HepG2 (cell line): ENCODE data around the gene ZBTB34. TPM values are rescaled to one million over a fixed set of nuclear protein-coding genes. Genes with fewer than 3 reads are reported as not detected.
A peak's percentile ranks its signal among the peaks of the same experiment; 100 is the strongest.

Experiments used
- ASH2L ChIP-seq: fragments of 300-600, 200-600 bp; sonication (generic); IDR thresholded peaks from 2 replicates; pipeline ENCODE4 v1.7.0; 2017; ENCODE audit warnings: low read depth, mild to moderate bottlenecking, moderate library complexity, mixed read lengths, low read length; ENCODE audit not compliant: insufficient read length
- BRD4 ChIP-seq: sonication (generic); formaldehyde crosslinking; IDR thresholded peaks from 2 replicates; pipeline ENCODE4 v1.4.0; 2020; ENCODE audit warnings: missing genetic modification reagents
- CCDC6 ChIP-seq: sonication (generic); formaldehyde crosslinking; IDR thresholded peaks from 2 replicates; pipeline ENCODE4 v1.8.1; 2022; ENCODE audit warnings: mild to moderate bottlenecking, missing genetic modification reagents, moderate library complexity
- FOSL1 ChIP-seq: sonication (generic); formaldehyde crosslinking; IDR thresholded peaks from 2 replicates; pipeline ENCODE4 v1.9.0; 2021; ENCODE audit warnings: missing genetic modification reagents, borderline replicate concordance
- FOXK1 ChIP-seq: sonication (generic); formaldehyde crosslinking; IDR thresholded peaks from 2 replicates; pipeline ENCODE4 v1.4.0; 2020; ENCODE audit warnings: low read depth, missing genetic modification reagents, borderline replicate concordance
- MEIS1 ChIP-seq: sonication (generic); formaldehyde crosslinking; IDR thresholded peaks from 2 replicates; pipeline ENCODE4 v1.9.0; 2021; ENCODE audit warnings: mild to moderate bottlenecking, missing genetic modification reagents, moderate library complexity, borderline replicate concordance
- MTA1 ChIP-seq: sonication (generic); formaldehyde crosslinking; IDR thresholded peaks from 2 replicates; pipeline ENCODE4 v1.4.0; 2020; ENCODE audit warnings: missing genetic modification reagents, mild to moderate bottlenecking, borderline replicate concordance
- POGZ ChIP-seq: sonication (generic); formaldehyde crosslinking; IDR thresholded peaks from 2 replicates; pipeline ENCODE4 v1.4.0; 2020; ENCODE audit warnings: mild to moderate bottlenecking, missing genetic modification reagents
- RAD51 ChIP-seq: fragments of 450-650 bp; IDR thresholded peaks from 2 replicates; pipeline ENCODE4 v1.6.1; 2016; ENCODE audit warnings: borderline replicate concordance
- SIN3A ChIP-seq: IDR thresholded peaks from 2 replicates; pipeline ENCODE4 v1.6.1; 2011; ENCODE audit warnings: low read depth, mild to moderate bottlenecking, control low read depth, low read length, borderline replicate concordance
- SRSF1 ChIP-seq: fragments of 200-400 bp; formaldehyde crosslinking; optimal IDR thresholded peaks from 2 replicates; pipeline ENCODE3; 2017; ENCODE audit warnings: mild to moderate bottlenecking, low read depth, low read length, moderate library complexity
- TAF1 ChIP-seq: sonication (generic); formaldehyde crosslinking; IDR thresholded peaks from 2 replicates; pipeline ENCODE4 v1.4.0; 2020; ENCODE audit warnings: missing genetic modification reagents
- TCF12 ChIP-seq, 2 experiments: fragments of 450-650 bp in 1 of 2; sonication (generic) in 1 of 2; formaldehyde crosslinking in 1 of 2; IDR thresholded peaks; 2 replicates each; pipeline versions ENCODE4 v1.6.1 to v1.8.0; 2017 to 2022; ENCODE audit warnings: antibody characterized with exemption in 1 of 2, mild to moderate bottlenecking in 1 of 2, missing genetic modification reagents in 1 of 2, moderate library complexity in 1 of 2
- THAP11 ChIP-seq: IDR thresholded peaks from 2 replicates; pipeline ENCODE4 v1.6.1; 2016; ENCODE audit warnings: missing biosample characterization, missing genetic modification reagents
- WIZ ChIP-seq: sonication (generic); formaldehyde crosslinking; IDR thresholded peaks from 2 replicates; pipeline ENCODE4 v1.5.1; 2020; ENCODE audit warnings: mild to moderate bottlenecking, missing genetic modification reagents
- YY1 ChIP-seq: IDR thresholded peaks from 2 replicates; pipeline ENCODE4 v1.6.1; 2011; ENCODE audit warnings: low read length, low read depth, moderate library complexity, mild to moderate bottlenecking; ENCODE audit not compliant: insufficient read depth, insufficient replicate concordance
- ZNF121 ChIP-seq: sonication (generic); formaldehyde crosslinking; IDR thresholded peaks from 2 replicates; pipeline ENCODE4 v1.5.0; 2020; ENCODE audit warnings: mild to moderate bottlenecking, missing genetic modification reagents
- ZNF326 ChIP-seq: sonication (generic); formaldehyde crosslinking; IDR thresholded peaks from 2 replicates; pipeline ENCODE4 v1.4.0; 2020; ENCODE audit warnings: missing genetic modification reagents, borderline replicate concordance
- ZNF44 ChIP-seq: sonication (generic); formaldehyde crosslinking; IDR thresholded peaks from 2 replicates; pipeline ENCODE4 v1.5.1; 2020; ENCODE audit warnings: mild to moderate bottlenecking, missing genetic modification reagents
- ZSCAN9 ChIP-seq: IDR thresholded peaks from 2 replicates; pipeline ENCODE4 v1.6.1; 2016; ENCODE audit warnings: borderline replicate concordance
- polyA plus RNA-seq, 8 experiments: library from polyadenylated mRNA; depleted of rRNA in 3 of 8; stranded (reverse) in 7 of 8; unstranded in 1 of 8; fragments of >200 nt; fragmentation: Illumina TruSeq in 4 of 8; extraction: Trizol in 4 of 8; gene quantifications; 2 replicates each; pipeline versions ENCODE4 v1.2.1 to v1.2.3, GENCODE V29; 2011 to 2016; ENCODE audit warnings: low read depth in 4 of 8, missing spikeins in 1 of 8, mixed read lengths in 1 of 8; ENCODE audit not compliant: insufficient read depth in 1 of 8
- total RNA-seq, 5 experiments: library from RNA; depleted of rRNA; stranded (reverse); fragments of >200 nt; fragmentation: Illumina TruSeq; extraction: Trizol; gene quantifications; 2 replicates each; pipeline ENCODE4 v1.2.3, GENCODE V29; 2016; ENCODE audit warnings: low read depth in 1 of 5
- TF ChIP-seq, protein P1 (sequence below): sonication (generic); formaldehyde crosslinking; IDR thresholded peaks from 2 replicates; pipeline ENCODE4 v1.4.0; 2020; ENCODE audit warnings: missing genetic modification reagents
- TF ChIP-seq, protein P2 (sequence below): sonication (generic); formaldehyde crosslinking; IDR thresholded peaks from 2 replicates; pipeline ENCODE4 v1.8.1; 2023; ENCODE audit warnings: mild to moderate bottlenecking, missing genetic modification reagents
- TF ChIP-seq, protein P3 (sequence below): sonication (generic); formaldehyde crosslinking; IDR thresholded peaks from 2 replicates; pipeline ENCODE4 v1.5.0; 2020; ENCODE audit warnings: mild to moderate bottlenecking, missing genetic modification reagents, moderate library complexity

ZBTB34 gene
- total and polyA plus RNA-seq, 2 of the 13 experiments (the other 11 are each of a cell fraction or from before 2014, with no cell fraction given), result 5.9 to 8.7 TPM

DNA sequence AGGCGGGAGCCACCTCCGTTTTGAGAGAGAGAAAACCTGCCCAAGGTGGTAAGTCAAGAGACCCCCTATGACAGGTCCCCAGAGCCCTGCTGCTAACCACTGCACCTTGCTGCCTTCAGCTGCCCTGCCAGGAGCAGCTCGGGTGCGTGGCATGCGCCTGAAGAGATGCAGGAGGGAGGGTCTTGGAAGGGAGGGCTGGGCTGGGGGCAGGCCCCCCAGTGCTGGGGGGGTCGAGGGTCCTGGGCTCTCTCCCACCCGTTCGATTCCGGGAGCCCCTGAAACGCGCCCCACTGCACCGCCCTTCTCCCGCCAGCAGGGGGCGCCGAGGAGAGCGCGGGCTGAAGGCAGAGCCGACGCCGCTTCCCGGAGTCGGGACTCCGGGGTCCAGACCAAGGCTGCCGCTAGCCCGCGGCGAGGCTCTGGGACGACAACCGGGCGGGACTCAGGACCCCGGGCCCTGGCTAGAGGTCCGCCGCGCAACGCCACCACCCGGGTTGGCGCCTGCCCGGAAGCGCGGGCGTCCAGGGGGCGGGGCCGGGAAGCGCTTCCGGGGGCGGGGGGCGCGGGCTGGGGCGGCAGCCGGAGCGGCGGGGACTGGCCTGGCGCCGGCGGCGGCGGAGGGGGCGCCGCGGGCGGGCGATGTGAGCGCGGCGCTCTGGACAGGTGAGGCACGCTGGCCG lies at the start of gene ZBTB34 (continued):
- TF ChIP-seq, protein P1, sequence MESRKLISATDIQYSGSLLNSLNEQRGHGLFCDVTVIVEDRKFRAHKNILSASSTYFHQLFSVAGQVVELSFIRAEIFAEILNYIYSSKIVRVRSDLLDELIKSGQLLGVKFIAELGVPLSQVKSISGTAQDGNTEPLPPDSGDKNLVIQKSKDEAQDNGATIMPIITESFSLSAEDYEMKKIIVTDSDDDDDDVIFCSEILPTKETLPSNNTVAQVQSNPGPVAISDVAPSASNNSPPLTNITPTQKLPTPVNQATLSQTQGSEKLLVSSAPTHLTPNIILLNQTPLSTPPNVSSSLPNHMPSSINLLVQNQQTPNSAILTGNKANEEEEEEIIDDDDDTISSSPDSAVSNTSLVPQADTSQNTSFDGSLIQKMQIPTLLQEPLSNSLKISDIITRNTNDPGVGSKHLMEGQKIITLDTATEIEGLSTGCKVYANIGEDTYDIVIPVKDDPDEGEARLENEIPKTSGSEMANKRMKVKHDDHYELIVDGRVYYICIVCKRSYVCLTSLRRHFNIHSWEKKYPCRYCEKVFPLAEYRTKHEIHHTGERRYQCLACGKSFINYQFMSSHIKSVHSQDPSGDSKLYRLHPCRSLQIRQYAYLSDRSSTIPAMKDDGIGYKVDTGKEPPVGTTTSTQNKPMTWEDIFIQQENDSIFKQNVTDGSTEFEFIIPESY (CRISPR knock-in tag), result no peak
- TF ChIP-seq SIN3A, result no peak
- peak; percentile 63 for TF ChIP-seq POGZ (CRISPR knock-in tag)
- peak; percentile 74; the same call in 1 of the 2 replicates for TF ChIP-seq CCDC6 (CRISPR knock-in tag)
- peak; percentile 64 for TF ChIP-seq ASH2L
- no peak for TF ChIP-seq FOSL1 (CRISPR knock-in tag)
- TF ChIP-seq BRD4, result peak; percentile 58; the same call in 1 of the 2 replicates
- TF ChIP-seq TAF1 (CRISPR knock-in tag), result peak; percentile 55; the same call in 1 of the 2 replicates
- TF ChIP-seq YY1, result peak; percentile 67
- TF ChIP-seq, protein P2, sequence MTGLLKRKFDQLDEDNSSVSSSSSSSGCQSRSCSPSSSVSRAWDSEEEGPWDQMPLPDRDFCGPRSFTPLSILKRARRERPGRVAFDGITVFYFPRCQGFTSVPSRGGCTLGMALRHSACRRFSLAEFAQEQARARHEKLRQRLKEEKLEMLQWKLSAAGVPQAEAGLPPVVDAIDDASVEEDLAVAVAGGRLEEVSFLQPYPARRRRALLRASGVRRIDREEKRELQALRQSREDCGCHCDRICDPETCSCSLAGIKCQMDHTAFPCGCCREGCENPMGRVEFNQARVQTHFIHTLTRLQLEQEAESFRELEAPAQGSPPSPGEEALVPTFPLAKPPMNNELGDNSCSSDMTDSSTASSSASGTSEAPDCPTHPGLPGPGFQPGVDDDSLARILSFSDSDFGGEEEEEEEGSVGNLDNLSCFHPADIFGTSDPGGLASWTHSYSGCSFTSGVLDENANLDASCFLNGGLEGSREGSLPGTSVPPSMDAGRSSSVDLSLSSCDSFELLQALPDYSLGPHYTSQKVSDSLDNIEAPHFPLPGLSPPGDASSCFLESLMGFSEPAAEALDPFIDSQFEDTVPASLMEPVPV (CRISPR knock-in tag), result 0 out of 2 replicates have a peak, but pooled peaks have one; percentile 24
- TF ChIP-seq ZSCAN9 (CRISPR knock-in tag), result peak; percentile 53; the same call in 1 of the 2 replicates
- TF ChIP-seq TCF12 (IDR thresholded peaks at IDR 0.05), result no peak
- TF ChIP-seq TCF12 (CRISPR knock-in tag; IDR thresholded peaks at IDR 0.05), result peak; percentile 66; the same call in 1 of the 2 replicates
- peak; percentile 88 for TF ChIP-seq SRSF1
- peak; percentile 34; the same call in 1 of the 2 replicates for TF ChIP-seq FOXK1
- TF ChIP-seq WIZ (CRISPR knock-in tag), result no peak; the same call in 1 of the 2 replicates
- no peak for TF ChIP-seq RAD51
- no peak for TF ChIP-seq ZNF326 (CRISPR knock-in tag)
- TF ChIP-seq ZNF44 (CRISPR knock-in tag), result no peak
- TF ChIP-seq ZNF121, result 0 out of 2 replicates have a peak, but pooled peaks have one; percentile 17
- peak; percentile 66; the same call in 1 of the 2 replicates for TF ChIP-seq MTA1 (CRISPR knock-in tag)
- no peak for TF ChIP-seq MEIS1 (CRISPR knock-in tag)
- peak; percentile 60 for TF ChIP-seq THAP11 (CRISPR knock-in tag)
- TF ChIP-seq, protein P3, sequence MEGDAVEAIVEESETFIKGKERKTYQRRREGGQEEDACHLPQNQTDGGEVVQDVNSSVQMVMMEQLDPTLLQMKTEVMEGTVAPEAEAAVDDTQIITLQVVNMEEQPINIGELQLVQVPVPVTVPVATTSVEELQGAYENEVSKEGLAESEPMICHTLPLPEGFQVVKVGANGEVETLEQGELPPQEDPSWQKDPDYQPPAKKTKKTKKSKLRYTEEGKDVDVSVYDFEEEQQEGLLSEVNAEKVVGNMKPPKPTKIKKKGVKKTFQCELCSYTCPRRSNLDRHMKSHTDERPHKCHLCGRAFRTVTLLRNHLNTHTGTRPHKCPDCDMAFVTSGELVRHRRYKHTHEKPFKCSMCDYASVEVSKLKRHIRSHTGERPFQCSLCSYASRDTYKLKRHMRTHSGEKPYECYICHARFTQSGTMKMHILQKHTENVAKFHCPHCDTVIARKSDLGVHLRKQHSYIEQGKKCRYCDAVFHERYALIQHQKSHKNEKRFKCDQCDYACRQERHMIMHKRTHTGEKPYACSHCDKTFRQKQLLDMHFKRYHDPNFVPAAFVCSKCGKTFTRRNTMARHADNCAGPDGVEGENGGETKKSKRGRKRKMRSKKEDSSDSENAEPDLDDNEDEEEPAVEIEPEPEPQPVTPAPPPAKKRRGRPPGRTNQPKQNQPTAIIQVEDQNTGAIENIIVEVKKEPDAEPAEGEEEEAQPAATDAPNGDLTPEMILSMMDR, result peak; percentile 95
